Keratinocyte (primary cell): ENCODE data around the gene INO80. TPM values are rescaled to one million over a fixed set of nuclear protein-coding genes. Genes with fewer than 3 reads are reported as not detected.

Source experiments
- DNase-seq: peaks from one replicate; pipeline ENCODE4 v3.0.0-alpha.2; 2011; ENCODE audit warnings: low read depth, missing footprints, low spot score
- FAIRE-seq: peaks from 2 replicates; lab custom pipeline; 2011; peaks lifted over from hg19 to GRCh38; lab: Jason Lieb, UNC
- H2AFZ ChIP-seq: 2 replicates; pipeline ENCODE4 v1.6.0; 2012; ENCODE audit warnings: low read length, control low read depth, inconsistent platforms; ENCODE audit not compliant: control insufficient read depth
- H3K27ac ChIP-seq: 2 replicates; pipeline ENCODE4 v1.5.1; 2011; ENCODE audit warnings: low read length; ENCODE audit not compliant: control insufficient read depth, insufficient read depth
- H3K27me3 ChIP-seq: 3 replicates; pipeline ENCODE4 v1.6.0; 2011; ENCODE audit warnings: low read length; ENCODE audit not compliant: control insufficient read depth, insufficient read depth; ENCODE audit errors: extremely low read depth
- H3K36me3 ChIP-seq, 2 experiments: 2 replicates in 1 of 2; 3 replicates in 1 of 2; pipeline ENCODE4 v1.5.1; 2011; ENCODE audit warnings: low read length in 2 of 2, mild to moderate bottlenecking in 1 of 2; ENCODE audit not compliant: control insufficient read depth in 2 of 2, insufficient read depth in 2 of 2; ENCODE audit errors: extremely low read depth in 1 of 2
- H3K4me1 ChIP-seq: 3 replicates; pipeline ENCODE4 v1.5.1; 2011; ENCODE audit warnings: low read length; ENCODE audit not compliant: control insufficient read depth, insufficient read depth; ENCODE audit errors: extremely low read depth
- H3K4me2 ChIP-seq: 3 replicates; pipeline ENCODE4 v1.6.0; 2011; ENCODE audit warnings: low read depth, low read length; ENCODE audit not compliant: control insufficient read depth, insufficient read depth; ENCODE audit errors: extremely low read depth
- H3K4me3 ChIP-seq, 3 experiments: fragments of 200-600 bp in 1 of 3; sonication (generic) in 1 of 3; 2 replicates in 2 of 3; 3 replicates in 1 of 3; pipeline ENCODE4 v1.5.1; 2011 to 2016; ENCODE audit warnings: low read length in 3 of 3, mild to moderate bottlenecking in 3 of 3, control low read depth in 2 of 3, inconsistent platforms in 1 of 3, low read depth in 1 of 3, mixed read lengths in 1 of 3, mixed run types in 1 of 3, moderate library complexity in 1 of 3; ENCODE audit not compliant: control insufficient read depth in 2 of 3, insufficient read depth in 2 of 3; ENCODE audit errors: extremely low read depth in 1 of 3
- H3K79me2 ChIP-seq: 2 replicates; pipeline ENCODE4 v1.6.0; 2012; ENCODE audit warnings: low read length; ENCODE audit not compliant: control insufficient read depth, insufficient read depth
- H3K9ac ChIP-seq: 3 replicates; pipeline ENCODE4 v1.6.0; 2011; ENCODE audit warnings: low read length; ENCODE audit not compliant: control insufficient read depth, insufficient read depth; ENCODE audit errors: extremely low read depth
- H3K9me1 ChIP-seq: 3 replicates; pipeline ENCODE4 v1.6.0; 2011; ENCODE audit warnings: low read length; ENCODE audit not compliant: control insufficient read depth, insufficient read depth; ENCODE audit errors: extremely low read depth
- H3K9me3 ChIP-seq: 2 replicates; pipeline ENCODE4 v1.5.1; 2012; ENCODE audit warnings: low read depth, low read length; ENCODE audit not compliant: control insufficient read depth
- H4K20me1 ChIP-seq: 3 replicates; pipeline ENCODE4 v1.6.0; 2011; ENCODE audit warnings: low read length; ENCODE audit not compliant: control insufficient read depth, insufficient read depth; ENCODE audit errors: extremely low read depth
- EZH2 ChIP-seq: IDR thresholded peaks from one replicate; pipeline ENCODE4 v1.6.1; 2012; ENCODE audit warnings: inconsistent platforms, mild to moderate bottlenecking, low read length, moderate library complexity
- dilution Hi-C: fragments of 300-500 bp; cut with MboI; formaldehyde crosslinking; loops from one replicate; pipeline ENCODE4 v1.7.0; 2020; ENCODE audit warnings: low sequenced_read_pairs; ENCODE audit not compliant: extremely low pct_ligation_motif_present
- polyA plus RNA-seq, 5 experiments: library from polyadenylated mRNA; depleted of rRNA in 3 of 5; stranded (reverse) in 3 of 5; stranded (forward) in 1 of 5; unstranded in 1 of 5; fragments of >200 nt; gene quantifications; 1 replicate in 1 of 5; 2 replicates in 3 of 5; 3 replicates in 1 of 5; pipeline versions ENCODE4 v1.2.1 to v1.2.3, GENCODE V29; 2011 to 2012; ENCODE audit warnings: missing spikeins in 2 of 5, low read depth in 1 of 5, low replicate concordance in 1 of 5
- TF ChIP-seq, protein P1 (sequence below), 3 experiments: IDR thresholded peaks in 1 of 3; conservative IDR thresholded peaks in 1 of 3; optimal IDR thresholded peaks in 1 of 3; 2 replicates in 2 of 3; 3 replicates in 1 of 3; pipeline versions ENCODE3 to v1.5.1; 2011; ENCODE audit warnings: low read length in 3 of 3, mild to moderate bottlenecking in 3 of 3, moderate library complexity in 2 of 3, control low read depth in 1 of 3, inconsistent platforms in 1 of 3; ENCODE audit not compliant: insufficient read depth in 2 of 3; ENCODE audit errors: extremely low read depth in 1 of 3

Gene INO80
- polyA plus RNA-seq, 1 donor (not counting 4 experiments of a cell fraction or from before 2014, with no cell fraction given), result 10.3 TPM

- H3K9me3 ChIP-seq, result no peaks in the 10 kb centered on the region
- H3K36me3 ChIP-seq, result peaks cover 8 to 16% of the 10 kb centered on the region in 2 experiments
- H2AFZ ChIP-seq, result no peak overlapping the region
- H3K4me1 ChIP-seq, result no peaks in the 10 kb centered on the region
- dilution Hi-C loops, result no loop called here
- TF ChIP-seq EZH2, result no peak
- TF ChIP-seq, protein P1, sequence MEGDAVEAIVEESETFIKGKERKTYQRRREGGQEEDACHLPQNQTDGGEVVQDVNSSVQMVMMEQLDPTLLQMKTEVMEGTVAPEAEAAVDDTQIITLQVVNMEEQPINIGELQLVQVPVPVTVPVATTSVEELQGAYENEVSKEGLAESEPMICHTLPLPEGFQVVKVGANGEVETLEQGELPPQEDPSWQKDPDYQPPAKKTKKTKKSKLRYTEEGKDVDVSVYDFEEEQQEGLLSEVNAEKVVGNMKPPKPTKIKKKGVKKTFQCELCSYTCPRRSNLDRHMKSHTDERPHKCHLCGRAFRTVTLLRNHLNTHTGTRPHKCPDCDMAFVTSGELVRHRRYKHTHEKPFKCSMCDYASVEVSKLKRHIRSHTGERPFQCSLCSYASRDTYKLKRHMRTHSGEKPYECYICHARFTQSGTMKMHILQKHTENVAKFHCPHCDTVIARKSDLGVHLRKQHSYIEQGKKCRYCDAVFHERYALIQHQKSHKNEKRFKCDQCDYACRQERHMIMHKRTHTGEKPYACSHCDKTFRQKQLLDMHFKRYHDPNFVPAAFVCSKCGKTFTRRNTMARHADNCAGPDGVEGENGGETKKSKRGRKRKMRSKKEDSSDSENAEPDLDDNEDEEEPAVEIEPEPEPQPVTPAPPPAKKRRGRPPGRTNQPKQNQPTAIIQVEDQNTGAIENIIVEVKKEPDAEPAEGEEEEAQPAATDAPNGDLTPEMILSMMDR (optimal IDR thresholded peaks at IDR 0.05 in 1 of 3, IDR thresholded peaks at IDR 0.05 in 1 of 3, conservative IDR thresholded peaks at IDR 0.05 in 1 of 3; ENCODE audit: extremely low read depth in 1 of 3, insufficient read depth in 2 of 3, low read length in 3 of 3), result no peak
- H3K79me2 ChIP-seq, result no peaks in the 10 kb centered on the region
- H3K27me3 ChIP-seq, result no peaks in the 10 kb centered on the region
- no peaks in the 10 kb centered on the region for H4K20me1 ChIP-seq
- no peak overlapping the region for H3K9ac ChIP-seq
- H3K9me1 ChIP-seq, result no peaks in the 10 kb centered on the region
- H3K27ac ChIP-seq, result no peak overlapping the region
- no peak overlapping the region for H3K4me2 ChIP-seq
- DNase-seq (no peak), FAIRE-seq (no peak)
- no peak overlapping the region for H3K4me3 ChIP-seq
Observed at GRCh38 chr15:41025393-41025792, 90.7 kb downstream of the INO80 start.

GRCh38 chr15:41024885-41025284, 91.2 kb downstream of the INO80 start:
- Histone ChIP-seq H3K36me3 (peaks cover 8 to 18% of the 10 kb centered on the region in 2 experiments), H3K79me2 (no peaks in the 10 kb centered on the region)

More at GRCh38 chr15:41024885-41025284, 91.2 kb downstream of the INO80 start:
- Histone ChIP-seq H3K4me1 (no peaks in the 10 kb centered on the region), H3K27ac (no peak overlapping the region), H3K9me3 (no peaks in the 10 kb centered on the region), H4K20me1 (no peaks in the 10 kb centered on the region), H2AFZ (no peak overlapping the region), H3K9me1 (no peaks in the 10 kb centered on the region), H3K9ac (no peak overlapping the region), H3K4me2 (no peak overlapping the region), H3K27me3 (no peaks in the 10 kb centered on the region), H3K4me3 (no peak overlapping the region)
- TF ChIP-seq, protein P1 (optimal IDR thresholded peaks at IDR 0.05 in 1 of 3, IDR thresholded peaks at IDR 0.05 in 1 of 3, conservative IDR thresholded peaks at IDR 0.05 in 1 of 3; ENCODE audit: extremely low read depth in 1 of 3, insufficient read depth in 2 of 3, low read length in 3 of 3), result no peak
- TF ChIP-seq EZH2, result no peak
- dilution Hi-C loops, result loop anchor here (25.0 kb wide), 1 partner anchor 113 kb away; no protein-coding TSS in a partner anchor
- FAIRE-seq, result no peak
- DNase-seq, result no peak
